Muscle of back (tissue), 11 donors: ENCODE data around the gene SCT. TPM values are rescaled to one million over a fixed set of nuclear protein-coding genes. Genes with fewer than 3 reads are reported as not detected.

Experiments
- DNase-seq, 3 donors: peaks; one replicate each; pipeline versions ENCODE4 v3.0.0 to v3.0.0-alpha.2; 2013
- polyA plus RNA-seq, 10 donors: library from polyadenylated mRNA; unstranded; fragments of 120-200 nt; gene quantifications; one replicate each; pipeline ENCODE4 v1.2.1, GENCODE V29; 2013; ENCODE audit not compliant: insufficient read length in 10 of 10

The SCT gene
- polyA plus RNA-seq, 10 donors, result 31.7 to 107 (median 61.3) TPM

DNA sequence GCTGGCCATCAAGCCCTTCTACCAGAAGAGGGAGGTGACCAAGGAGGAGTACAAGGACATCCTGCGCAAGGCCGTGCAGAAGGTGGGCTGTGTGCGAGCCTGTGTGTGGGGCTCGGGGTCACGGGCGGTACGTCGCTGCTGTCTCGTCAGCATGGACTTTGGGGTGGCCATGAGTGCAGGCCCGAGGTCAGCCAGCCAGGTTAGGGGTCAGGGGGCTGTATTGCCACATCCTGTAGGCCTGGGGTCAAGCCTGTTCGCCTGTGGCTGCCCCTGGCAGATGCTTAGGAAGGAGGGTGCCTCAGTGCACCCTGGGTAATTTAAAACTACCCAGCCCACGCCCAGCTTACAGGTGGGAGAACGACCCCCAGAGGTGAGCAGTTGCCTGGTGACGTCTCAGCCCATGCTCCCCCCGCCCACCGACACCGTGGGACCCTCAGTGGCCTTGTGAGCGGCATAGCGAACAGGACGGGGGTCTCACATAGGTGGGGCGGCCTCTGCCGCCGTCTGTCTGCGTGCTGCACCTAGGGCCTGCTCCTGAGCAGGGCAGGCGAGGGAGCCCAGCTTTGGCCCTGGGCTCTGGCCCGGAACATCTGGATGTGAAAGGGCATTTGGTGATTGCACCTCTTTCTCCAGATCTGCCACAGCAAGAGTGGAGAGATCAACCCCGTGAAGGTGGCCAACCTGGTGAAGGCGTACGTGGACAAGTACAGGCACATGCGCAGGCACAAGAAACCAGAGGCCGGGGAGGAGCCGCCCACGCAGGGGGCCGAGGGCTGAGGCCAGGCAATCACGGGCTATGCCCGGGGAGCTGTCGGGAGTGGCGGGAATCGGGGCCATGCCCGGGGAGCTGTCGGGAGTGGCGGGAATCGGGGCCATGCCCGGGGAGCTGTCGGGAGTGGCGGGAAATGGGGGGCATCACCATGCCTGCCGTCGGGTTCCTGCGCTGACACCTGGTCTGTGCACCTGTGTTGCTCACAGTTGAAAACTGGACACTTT, 15.7 kb downstream of the SCT start:
- no peak for DNase-seq

DNA sequence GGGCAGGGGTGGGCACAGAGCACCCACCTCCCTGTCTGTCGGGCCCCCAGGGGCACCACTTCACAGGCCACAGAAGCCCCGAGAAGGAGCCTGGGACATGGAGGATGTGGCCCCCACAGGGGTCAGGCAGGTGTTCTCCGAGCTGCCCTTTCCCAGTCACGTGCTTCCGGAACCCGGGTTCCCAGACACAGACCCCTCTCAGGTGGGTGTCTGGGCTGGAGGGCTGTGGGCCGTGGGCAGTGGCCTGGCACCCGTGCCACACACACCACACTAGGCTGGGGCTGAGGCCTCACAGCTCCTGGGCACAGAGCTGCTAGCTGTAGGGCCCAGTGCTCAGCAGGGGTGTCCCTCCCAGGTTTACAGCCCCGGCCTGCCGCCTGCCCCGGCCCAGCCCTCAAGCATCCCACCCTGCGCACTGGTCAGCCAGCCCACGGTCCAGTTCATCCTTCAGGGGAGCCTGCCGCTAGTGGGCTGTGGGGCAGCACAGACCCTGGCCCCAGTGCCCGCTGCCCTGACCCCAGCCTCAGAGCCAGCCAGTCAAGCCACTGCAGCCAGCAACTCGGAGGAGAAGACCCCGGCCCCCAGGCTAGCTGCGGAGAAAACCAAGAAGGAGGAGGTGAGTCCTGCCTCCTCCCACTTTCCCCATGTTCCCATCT, 16.7 kb downstream of the SCT start:
- no peak for DNase-seq

DNA sequence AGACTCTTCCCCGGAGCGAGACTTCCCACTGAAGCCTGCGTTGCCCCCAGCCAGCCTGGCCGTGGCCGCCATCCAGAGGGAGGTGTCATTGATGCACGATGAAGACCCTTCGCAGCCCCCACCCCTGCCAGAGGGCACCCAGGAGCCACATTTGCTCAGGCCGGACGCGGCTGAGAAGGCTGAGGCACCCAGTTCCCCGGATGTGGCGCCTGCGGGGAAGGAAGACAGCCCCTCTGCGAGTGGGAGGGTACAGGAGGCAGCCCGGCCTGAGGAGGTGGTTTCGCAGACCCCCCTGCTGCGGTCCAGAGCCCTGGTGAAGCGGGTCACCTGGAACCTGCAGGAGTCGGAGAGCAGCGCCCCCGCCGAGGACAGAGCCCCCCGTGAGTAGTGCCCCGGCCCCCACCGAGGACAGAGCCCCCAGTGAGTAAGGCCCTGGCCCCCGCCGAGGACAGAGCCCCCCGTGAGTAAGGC, 17.6 kb downstream of the SCT start:
- no peak for DNase-seq

DNA sequence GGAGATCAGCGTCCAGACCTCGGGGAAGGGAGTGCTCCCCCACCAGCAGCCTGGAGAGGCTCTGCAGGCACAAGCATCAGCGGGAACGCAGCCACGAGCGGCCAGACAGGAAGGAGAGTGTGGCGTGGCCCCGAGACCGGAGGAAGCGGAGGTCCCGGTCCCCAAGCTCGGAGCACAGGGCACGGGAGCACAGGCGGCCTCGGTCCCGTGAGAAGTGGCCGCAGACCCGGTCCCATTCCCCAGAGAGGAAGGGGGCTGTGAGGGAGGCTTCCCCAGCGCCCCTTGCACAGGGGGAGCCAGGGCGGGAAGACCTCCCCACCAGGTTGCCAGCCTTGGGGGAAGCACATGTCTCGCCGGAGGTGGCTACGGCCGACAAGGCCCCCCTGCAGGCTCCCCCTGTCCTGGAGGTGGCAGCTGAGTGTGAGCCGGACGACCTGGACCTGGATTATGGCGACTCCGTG, 18.2 kb downstream of the SCT start:
- no peak for DNase-seq

DNA sequence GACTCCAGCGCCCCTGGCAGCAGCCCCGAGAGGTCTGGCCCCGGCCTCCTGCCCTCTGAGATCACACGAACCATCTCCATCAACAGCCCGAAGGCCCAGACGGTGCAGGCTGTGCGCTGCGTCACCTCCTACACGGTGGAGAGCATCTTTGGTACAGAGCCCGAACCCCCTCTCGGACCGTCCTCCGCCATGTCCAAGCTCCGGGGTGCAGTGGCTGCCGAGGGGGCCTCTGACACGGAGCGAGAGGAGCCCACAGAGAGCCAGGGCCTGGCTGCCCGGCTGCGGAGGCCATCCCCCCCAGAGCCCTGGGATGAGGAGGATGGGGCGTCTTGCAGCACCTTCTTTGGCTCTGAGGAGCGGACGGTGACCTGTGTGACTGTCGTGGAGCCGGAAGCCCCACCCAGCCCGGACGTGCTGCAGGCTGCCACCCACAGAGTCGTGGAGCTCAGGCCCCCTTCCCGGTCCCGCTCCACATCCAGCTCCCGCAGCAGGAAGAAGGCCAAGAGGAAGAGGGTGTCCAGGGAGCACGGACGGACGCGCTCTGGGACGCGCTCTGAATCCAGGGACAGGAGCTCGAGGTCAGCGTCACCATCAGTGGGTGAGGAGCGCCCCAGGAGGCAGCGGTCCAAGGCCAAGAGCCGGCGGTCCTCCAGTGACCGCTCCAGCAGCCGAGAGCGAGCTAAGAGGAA, 18.9 kb downstream of the SCT start:
- DNase-seq, result no peak

DNA sequence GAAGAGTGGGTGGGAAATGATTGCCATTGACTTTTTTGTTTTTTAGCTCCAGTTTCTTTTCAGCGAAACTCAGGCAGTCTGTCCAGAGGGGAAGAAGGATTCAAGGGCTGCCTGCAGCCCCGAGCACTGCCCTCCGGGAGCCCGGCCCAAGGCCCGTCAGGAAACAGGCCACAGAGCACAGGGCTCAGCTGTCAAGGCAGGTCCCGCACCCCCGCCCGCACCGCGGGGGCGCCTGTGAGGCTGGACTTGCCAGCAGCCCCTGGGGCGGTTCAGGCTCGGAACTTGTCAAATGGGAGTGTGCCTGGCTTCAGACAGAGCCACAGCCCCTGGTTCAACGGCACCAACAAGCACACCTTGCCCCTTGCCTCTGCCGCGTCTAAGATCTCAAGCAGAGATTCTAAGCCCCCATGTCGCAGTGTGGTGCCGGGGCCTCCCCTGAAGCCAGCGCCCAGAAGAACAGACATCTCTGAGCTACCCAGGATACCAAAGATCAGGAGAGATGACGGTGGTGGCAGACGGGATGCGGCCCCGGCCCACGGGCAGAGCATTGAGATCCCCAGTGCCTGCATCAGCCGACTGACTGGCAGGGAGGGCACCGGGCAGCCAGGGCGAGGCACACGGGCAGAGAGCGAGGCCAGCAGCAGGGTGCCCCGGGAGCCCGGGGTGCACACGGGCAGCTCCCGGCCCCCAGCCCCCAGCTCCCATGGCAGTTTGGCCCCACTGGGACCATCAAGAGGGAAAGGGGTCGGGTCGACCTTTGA, 19.8 kb downstream of the SCT start:
- DNase-seq, result no peak

DNA sequence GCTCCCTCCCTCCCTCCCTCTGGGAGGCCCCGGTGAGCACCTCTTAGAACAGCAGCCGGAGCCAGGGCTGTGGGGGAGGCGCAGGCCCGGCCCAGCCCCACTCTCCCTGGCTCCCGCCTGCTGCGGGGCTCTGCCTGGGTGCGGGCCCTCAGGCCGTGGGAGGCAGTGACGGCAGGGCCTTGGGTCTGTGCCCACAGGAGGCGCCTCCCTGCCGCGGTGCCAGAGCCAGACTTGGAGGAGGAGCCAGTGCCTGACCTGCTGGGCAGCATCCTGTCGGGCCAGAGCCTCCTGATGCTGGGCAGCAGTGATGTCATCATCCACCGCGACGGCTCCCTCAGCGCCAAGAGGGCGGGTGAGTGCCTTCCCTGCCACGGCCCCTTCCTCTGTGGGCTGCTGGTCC, 20.7 kb downstream of the SCT start:
- DNase-seq, result no peak

DNA sequence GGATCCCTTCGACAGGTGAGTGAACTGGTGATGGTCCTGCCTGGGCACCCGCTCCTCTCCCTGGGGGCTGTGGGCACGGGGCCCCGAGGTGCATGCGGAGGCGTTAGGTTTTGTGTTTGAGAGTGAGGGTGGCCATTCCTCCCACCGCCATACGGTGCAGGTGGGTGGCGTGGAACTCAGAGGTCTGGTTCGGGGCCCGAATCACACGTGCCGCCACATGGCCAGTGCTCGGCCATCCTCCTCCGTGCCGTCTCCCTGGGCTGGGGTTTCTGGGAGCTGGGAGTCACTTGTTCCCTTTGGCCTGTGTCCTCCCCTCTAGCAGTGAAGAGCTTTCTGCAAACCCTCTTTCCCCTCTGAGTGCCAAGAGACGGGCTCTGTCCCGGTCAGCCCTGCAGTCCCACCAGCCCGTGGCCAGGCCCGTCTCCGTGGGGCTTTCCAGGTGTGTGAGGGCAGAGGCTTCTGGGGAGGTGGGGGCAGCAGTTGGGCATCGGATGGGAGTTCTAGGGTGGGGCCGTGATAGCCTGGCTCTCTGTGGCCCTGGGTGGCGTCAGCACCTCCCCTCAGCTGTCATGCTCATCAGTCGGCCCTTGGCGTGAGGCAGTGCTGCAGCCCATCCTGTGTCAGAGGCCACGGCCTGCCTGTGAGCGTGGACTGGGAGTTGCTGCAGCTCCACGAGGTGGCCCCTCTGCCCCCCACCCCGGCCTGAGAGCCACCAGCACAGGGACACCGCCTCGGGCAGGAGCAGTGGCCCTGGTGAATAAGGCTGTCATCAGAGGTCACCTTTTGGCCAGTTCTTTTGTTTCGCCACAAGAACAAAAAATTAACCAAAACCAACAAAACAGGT, 21.5 kb downstream of the SCT start:
- no peak for DNase-seq

DNA sequence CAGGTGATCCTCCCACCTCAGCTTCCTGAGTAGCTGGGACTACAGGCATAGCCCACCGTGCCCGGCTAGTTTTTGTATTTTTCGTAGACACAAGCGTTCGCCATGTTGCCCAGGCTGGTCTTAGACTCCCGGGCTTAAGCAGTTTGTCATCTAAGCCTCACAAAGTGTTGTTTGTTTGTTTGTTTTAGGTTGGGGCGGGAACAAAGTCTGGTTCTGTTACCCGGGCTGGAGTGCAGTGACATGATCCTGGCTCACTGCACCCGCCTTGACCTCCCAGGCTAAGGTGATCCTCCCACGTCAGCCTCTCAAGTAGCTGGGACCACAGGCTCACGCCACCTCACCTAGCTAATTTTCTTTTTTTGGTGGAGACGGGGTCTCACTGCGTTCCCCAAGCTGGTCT, 23.8 kb downstream of the SCT start:
- DNase-seq, result no peak

DNA sequence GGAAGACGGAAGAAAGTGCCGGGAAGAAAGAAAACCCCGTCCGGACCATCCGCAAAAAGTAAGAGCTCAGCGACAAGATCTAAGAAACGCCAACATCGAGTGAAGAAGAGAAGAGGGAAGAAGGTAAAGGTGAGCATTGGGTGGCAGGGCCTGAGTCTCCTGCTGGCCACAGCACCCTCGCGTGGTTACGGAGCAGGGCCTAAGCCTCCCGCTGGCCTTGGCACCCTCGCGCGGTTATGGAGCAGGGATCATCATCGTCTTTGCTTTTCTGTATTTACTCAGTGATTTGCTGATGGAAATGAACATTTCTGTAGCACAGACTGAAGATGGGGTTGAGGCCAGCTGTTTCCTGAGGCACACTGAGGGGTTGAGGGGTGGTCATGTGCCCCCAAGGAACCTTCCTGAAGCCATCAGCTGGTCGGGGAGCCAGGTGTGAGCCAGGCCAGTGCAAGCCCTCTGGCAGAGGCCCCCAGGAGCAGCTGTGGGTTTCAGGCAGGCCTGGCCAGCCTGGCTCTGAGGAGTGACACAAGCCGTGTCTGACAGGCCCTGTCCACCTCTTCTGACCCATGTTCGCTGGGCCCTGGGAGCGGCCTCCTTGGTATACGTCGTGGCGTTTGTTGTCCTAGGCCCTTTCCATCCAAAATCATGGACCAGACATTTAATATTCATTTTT, 25.3 kb downstream of the SCT start:
- DNase-seq, result no peak

DNA sequence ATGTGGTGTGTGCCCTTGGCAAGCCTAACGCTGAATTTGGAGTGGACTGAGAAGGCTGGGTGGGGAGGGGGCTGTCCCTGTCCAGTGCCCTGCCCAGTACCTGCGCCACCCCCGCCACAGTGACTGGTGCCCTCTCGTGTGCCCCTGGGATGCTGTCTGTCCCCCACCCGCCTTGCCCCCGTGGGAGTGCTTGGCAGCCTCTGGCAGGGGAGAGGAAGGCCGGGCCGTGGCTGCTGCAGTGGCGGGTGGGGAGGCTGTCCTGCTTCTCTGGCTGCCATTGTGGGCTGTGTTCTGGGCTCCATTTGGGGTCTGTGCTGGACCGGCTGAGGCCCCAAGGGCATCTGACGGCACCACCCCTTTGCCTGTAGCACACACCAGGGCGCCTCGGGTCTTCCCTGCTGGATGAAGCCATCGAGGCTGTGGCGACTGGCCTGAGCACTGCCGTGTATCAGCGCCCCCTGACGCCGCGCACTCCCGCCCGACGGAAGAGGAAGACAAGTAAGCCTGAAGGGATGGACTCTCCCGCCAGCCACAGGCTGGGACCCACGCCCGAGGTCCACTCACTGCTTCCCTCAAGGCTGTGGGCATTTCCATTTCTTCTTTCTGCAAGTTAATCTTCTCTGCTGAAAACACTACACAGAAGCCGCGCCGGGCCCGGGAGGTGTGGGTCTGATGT, 28.8 kb downstream of the SCT start:
- no peak for DNase-seq

DNA sequence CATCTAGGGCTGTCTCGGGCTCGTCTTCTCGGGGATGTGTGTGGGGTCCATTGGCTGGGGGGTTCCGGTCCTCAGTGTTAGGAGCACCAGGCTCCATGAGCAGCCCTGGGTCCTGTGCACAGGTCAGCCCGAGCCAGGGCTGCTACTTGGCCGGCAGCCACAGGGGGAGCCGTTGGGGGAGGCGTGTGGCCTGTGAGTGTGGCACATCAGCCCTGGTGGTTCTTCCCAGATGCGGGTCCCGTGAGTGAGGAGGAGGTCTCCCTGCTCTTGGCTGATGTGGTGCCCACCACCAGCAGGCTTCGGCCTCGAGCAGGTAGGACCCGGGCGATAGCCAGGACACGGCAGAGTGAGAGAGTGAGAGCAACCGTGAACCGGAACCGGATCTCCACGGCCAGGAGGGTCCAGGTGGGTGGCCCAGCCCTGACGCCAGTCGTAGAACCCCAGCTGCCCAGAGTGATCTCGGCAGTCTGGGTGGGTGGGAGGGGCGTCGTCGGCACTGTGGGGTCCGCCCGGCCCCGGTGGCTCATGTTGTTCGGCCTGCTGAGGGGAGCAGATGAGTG, 29.7 kb downstream of the SCT start:
- DNase-seq, result no peak

DNA sequence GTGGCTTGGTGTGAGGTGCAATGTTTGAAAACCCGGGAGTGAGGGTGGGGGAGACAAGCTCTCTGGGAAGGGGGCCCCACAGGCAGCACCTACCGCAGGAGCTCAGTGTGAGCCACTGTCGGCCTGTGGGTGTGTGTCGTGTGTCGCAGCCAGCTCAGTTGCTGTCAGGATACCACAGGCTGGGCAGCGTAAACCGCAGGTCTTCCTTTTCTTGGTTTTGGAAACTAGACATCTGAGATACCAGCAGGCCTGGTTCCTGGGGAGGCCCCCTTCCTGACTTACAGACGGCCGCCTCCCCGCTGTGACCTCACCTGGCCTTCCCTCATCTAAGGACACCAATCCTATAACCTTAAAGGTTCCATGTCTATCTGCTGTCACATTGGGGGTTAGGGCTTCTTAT, 30.6 kb downstream of the SCT start:
- DNase-seq, result no peak

DNA sequence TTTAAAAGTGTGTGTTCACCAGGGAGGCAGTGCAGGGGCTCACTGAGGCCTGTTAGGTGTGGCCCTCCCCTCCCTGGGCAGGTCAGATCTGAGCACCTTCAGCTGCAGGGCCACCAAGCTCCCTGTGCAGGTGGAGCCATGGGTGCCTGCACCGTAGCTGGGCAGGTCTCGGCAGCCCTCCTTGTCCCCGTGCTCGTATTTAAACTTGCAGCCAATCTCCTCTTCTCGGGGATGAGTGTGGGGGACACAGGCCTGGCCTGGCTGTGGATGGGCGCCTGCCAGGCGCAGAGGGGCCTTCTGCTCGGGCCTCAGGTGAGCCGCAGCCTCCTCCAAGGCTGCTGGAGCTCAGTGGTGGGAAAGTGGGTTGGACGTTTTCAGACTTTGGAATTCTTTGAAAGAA, 31.6 kb downstream of the SCT start:
- DNase-seq, result no peak

DNA sequence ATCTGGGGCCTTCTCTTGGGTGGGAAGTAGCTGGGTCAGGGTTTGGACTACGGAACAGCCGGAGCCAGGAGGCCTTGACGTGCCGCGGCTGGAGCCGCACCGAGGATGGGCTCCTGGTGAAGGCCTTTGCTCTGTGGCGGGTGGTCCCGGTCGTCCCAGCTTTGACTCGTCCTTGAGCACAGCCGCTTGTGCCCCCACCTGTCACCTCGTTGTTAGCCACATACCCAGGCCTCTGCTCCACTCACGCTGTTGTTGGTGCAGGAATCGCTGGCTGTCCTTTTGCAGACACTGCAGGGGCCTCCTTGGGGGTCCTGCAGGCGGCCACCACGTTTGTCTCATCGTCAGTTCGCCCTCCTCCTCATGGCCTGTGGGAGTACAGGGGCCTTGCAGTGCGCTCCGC, 33.6 kb downstream of the SCT start:
- no peak for DNase-seq

DNA sequence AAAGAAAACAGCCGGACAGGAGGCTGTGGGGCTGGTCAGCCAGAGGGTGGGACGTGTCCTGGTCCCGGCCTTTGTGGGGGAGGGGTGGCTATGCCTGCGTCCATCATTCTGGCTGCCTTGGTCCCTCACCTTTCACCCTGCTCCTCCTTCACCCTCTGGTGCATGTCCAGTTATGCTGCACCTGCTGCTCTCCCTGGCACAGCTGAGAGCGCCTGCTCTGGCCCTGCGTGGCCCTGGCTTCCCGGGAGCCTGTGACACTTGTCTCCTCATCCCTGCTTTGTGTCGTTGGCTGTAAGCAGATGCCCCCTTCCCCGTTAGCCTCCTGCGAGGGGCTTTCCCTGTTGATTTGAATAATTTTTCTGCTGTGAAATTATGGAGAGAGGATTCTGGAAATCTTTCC, 34.1 kb downstream of the SCT start:
- DNase-seq, result no peak

DNA sequence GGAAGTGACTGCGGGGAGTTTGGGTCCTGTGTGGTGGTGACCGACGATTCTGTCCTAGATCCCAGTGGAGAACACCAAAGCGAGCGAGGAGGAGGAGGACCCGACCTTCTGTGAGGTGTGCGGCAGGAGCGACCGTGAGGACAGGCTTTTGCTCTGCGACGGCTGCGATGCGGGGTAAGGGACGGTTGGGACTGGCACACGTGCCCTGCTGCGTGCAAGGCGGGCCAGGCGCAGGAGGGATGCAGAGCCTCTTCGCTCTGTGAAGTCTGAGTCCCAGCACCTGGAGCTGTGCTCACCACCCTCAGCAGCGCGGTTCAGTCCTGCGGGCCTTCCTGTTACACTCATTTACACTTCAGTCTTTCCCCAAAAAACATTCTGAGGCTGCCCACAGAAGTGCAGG, 34.5 kb downstream of the SCT start:
- DNase-seq, result no peak

DNA sequence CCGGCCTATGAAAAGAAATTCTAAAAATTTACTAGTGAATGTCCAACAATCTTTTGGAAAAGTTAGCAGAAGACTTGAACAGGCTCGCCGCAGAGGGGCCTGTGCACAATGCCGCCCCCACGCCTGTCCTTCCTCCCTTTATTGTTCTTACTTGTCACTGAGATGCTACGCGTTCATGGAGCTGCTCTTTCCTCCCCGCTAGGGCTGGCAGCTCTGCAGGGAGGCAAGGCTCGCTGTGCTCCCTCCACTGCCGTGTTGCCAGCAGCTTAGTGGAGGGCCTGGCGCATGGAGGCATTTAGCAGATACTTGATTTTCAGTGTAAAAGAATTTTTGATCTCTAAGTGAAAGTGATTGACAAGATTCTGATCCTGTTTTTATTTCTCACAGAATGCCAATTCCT, 36.0 kb downstream of the SCT start:
- no peak for DNase-seq

DNA sequence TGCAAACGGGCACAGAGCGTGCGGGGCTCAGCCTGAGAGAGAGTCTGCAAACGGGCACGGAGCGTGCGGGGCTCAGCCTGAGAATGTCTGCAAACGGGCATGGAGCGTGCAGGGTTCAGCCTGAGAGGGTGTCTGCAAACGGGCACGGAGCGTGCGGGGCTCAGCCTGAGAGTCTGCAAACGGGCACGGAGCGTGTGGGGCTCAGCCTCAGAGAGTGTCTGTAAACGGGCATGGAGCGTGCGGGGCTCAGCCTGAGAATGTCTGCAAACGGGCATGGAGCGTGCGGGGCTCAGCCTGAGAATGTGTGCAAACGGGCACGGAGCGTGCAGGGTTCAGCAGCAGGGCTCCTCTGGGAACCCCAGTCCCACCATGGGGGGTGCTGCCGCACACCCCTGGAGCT, 37.2 kb downstream of the SCT start:
- no peak for DNase-seq
